Measurements from ENCODE around the gene SH3RF3.

- TF ChIP-seq CTCF (optimal IDR thresholded peaks at IDR 0.05 in 1 of 3, IDR thresholded peaks at IDR 0.05 in 1 of 3, conservative IDR thresholded peaks at IDR 0.05 in 1 of 3; ENCODE audit: extremely low read depth in 1 of 3, insufficient read depth in 2 of 3, low read length in 3 of 3) (no peak), EZH2 (IDR thresholded peaks at IDR 0.05; ENCODE audit: low read length) (no peak)
These were observed 18.4 kb downstream of the SH3RF3 start for GRCh38 chr2:109147405-109147804.

Data from keratinocyte (primary cell).